NCI-H1436 (cell line): ENCODE data around the gene ANKS1B.

Experiments used
- DNase-seq: peaks from one replicate; lab custom pipeline; 2025; lab: John Stamatoyannopoulos, UW

Gene ANKS1B

GRCh38 chr12:99128246-99128802 lies 856.4 kb downstream of the ANKS1B start:
- DNase-seq = no peak

- no peak for DNase-seq
Measured at GRCh38 chr12:99122959-99123358, 861.8 kb downstream of the ANKS1B start.

GRCh38 chr12:99122496-99122895 lies 862.2 kb downstream of the ANKS1B start:
- no peak for DNase-seq

GRCh38 chr12:99121546-99121945 lies 863.2 kb downstream of the ANKS1B start:
- DNase-seq = peak; percentile 25

- no peak for DNase-seq
Measured at GRCh38 chr12:99119943-99120342, 864.8 kb downstream of the ANKS1B start.

- DNase-seq = no peak
Measured at GRCh38 chr12:99119449-99119848, 865.3 kb downstream of the ANKS1B start.

- peak; percentile 86 for DNase-seq
Measured at GRCh38 chr12:99111600-99111999, 873.1 kb downstream of the ANKS1B start.

GRCh38 chr12:99110868-99111267 lies 873.9 kb downstream of the ANKS1B start:
- DNase-seq = peak; percentile 21

GRCh38 chr12:99110212-99110611 lies 874.5 kb downstream of the ANKS1B start:
- DNase-seq = no peak

- DNase-seq = no peak
Measured at GRCh38 chr12:99108924-99109323, 875.8 kb downstream of the ANKS1B start.

GRCh38 chr12:99099786-99100185 lies 885.0 kb downstream of the ANKS1B start:
- no peak for DNase-seq

- no peak for DNase-seq
Measured at GRCh38 chr12:99097171-99097570, 887.6 kb downstream of the ANKS1B start.

- DNase-seq = no peak
Measured at GRCh38 chr12:99093166-99093565, 891.6 kb downstream of the ANKS1B start.

- DNase-seq = no peak
Measured at GRCh38 chr12:99092100-99092851, 892.5 kb downstream of the ANKS1B start.

- DNase-seq = peak; percentile 91
Measured at GRCh38 chr12:99087278-99087677, 897.5 kb downstream of the ANKS1B start.

GRCh38 chr12:99079811-99080210 lies 904.9 kb downstream of the ANKS1B start:
- no peak for DNase-seq

GRCh38 chr12:99068993-99069747 lies 915.6 kb downstream of the ANKS1B start:
- DNase-seq = peak; percentile 67

GRCh38 chr12:99067171-99067785 lies 917.5 kb downstream of the ANKS1B start:
- DNase-seq = no peak

GRCh38 chr12:99066726-99067125 lies 918.0 kb downstream of the ANKS1B start:
- no peak for DNase-seq

GRCh38 chr12:99063182-99063581 lies 921.6 kb downstream of the ANKS1B start:
- no peak for DNase-seq

GRCh38 chr12:99059824-99060511 lies 924.8 kb downstream of the ANKS1B start:
- DNase-seq = no peak

- DNase-seq = no peak
Measured at GRCh38 chr12:99057670-99058069, 927.1 kb downstream of the ANKS1B start.
